ENCODE measurements around the gene GALNT18.

GALNT18 gene

DNA sequence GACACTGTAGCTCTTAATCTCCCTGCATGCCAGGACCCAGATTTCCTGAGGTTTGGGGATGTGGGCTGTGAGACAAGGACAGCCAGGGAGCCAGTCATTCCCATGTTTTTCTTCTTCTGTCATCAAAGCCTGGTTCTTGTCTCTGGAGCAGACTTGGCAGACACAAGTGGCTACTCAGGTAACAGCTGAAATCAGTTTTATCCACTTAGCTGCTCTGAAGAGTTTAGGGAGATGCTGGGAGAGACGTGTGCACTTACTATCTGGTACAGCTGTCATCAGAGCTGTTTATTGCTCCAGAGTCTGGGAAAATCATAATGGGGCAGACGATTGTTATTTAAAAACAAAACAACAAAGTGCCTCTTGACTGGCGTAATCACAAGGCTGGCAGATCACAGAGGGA, 325.4 kb downstream of the GALNT18 start:
- peak; percentile 16 to 97 (median 73) for DNase-seq

DNA sequence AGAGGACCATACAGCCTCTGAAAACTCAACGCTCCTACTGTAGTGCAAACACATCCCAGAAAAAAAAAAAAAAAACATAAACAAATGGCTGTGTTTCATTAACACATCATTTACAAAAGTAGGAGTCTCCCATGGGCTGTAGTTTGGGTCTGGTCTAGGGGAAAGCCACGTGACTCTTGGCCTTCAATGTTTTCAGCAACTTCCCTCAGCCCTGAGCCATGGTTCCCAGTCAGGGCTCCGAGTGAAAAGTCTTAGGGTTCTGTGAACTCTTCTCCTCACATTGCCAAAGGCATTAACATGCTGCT, 327.3 kb downstream of the GALNT18 start:
- no peak for DNase-seq

DNA sequence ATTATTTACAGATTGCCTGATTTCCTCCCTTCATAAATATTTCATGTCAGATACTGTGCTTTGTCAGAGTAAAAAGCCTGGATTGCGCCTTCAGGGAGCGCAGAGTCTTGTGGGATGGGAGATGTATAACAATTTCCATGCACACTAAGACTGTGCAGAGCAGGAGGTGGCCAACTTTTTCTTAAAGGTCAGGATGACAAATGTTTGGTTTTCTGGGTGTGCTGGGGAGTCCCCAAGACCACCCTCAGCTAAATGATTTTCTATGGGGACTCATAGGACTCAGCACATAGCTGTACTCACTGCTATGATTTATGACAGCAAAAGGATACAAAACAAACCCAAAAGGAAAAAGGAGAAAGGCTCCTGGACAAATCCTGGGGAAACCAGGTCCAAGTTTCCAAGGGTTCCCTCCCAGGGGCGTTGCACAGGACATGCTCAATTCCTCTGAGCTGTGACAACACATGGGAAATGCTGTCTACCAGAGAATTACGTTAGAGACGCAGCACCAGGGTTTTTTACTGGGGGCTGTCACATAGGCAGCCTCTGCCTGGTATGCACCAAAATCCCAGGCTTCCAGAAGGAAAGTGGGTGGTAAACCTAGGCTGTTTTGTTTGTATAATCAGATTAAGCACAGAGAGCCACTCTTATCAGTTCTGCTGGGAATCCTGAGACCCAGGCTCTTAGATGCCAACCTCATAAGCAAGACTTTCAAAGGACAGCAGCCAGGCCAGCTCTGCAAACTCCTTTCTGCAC, 327.8 kb downstream of the GALNT18 start:
- no peak for DNase-seq

DNA sequence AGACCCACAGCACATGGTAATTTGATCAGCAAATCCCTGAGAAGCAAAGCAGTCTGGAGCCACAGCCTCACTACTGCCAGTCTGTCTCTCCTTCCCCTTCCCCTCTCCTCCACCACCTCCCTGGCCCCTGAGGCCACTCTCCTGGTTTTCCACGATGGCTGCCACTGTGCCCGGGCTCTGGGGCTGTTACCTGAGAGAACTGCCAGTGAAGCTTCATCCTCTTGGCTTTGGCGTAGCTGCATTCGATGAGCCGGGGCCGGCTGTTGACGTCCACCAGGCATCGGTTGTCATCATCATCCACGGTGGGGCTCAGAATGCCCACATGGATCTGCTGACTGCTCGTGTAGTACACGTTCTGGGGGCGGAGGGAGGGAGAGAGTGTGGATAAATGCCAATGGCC, 329.0 kb downstream of the GALNT18 start:
- no peak for DNase-seq

DNA sequence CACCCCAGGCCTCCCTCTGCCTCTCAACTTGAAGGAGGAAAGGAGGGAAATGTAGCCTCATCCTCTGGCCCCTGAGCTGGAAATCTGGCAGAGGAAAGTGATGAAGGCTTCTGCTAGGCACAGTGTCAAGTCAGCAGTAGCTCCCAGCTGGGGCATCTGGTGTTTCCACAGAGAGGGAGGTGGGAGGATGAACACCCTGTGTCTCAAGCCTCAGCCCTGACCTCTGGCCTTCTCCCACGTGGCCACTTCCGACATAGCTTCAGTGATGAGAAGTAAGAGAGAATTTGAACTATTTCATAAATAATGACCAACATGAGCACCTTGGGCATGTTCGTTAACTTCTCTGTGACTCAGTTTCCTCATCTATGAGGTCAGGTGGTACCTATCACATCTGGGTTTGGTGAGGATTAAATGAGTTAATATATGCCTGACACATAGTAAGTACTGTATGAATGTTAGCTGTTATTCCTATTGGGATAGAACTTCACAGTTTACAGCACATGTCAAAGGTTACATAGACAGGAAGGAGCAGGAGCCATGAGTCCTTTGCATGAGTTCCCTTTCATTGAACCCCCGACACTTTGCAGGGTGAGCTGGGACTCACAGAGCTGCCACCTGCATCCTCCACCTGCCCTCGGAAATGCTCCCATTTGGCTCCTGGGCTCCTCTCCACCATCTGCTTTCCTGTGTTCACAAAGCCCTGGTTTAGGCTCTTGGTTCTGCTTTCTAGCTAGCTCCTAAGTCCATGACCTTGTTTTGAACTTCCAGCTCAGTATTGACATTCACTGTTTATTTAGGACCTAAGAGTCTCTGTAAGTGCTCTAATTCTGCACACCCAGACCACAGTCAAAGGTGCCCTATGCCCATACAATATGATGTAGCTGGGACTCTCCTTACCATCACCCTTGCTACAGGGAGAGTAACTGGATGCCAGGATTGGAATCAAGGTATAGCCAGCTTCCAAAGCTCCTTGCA, 330.5 kb downstream of the GALNT18 start:
- peak; percentile 46 to 69 (median 64) for DNase-seq

DNA sequence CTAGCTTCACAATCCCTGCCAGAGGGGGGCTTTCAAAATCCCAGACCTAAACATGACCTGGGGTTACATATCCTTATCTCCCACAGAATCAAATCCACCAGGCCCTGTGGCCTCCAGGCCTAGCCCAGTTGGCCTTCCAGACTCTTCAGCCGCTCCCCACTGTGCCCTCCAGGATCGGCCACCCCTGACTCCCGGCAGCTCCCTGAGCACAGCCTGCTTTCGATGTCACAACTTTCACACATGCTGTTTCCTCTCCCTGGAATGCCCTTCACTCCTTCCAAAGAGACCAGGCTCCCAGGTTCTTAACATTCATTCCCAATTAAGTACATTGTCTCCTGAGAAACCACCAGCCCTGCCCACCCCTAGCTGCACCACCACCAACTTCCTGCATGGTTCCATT, 331.5 kb downstream of the GALNT18 start:
- no peak for DNase-seq

DNA sequence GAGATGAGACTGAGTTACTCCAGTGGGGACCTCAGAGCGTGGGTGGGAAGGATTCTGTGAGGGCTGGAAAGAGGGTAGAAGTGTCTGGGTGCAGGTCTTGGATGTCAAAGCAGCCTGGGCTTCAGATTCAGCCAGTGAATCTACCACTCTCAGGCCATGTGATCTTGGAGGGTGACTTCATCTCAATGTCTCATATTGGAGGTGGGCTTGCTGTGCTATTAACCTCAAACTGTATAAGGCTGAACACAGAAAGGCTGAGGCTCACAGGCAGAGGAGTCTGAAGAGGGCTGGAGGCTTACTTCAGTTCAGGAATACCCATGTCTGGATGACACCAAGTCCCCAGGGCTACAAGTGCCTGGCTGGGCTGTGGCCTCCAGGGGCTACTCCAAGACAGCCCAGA, 332.1 kb downstream of the GALNT18 start:
- DNase-seq, result no peak

DNA sequence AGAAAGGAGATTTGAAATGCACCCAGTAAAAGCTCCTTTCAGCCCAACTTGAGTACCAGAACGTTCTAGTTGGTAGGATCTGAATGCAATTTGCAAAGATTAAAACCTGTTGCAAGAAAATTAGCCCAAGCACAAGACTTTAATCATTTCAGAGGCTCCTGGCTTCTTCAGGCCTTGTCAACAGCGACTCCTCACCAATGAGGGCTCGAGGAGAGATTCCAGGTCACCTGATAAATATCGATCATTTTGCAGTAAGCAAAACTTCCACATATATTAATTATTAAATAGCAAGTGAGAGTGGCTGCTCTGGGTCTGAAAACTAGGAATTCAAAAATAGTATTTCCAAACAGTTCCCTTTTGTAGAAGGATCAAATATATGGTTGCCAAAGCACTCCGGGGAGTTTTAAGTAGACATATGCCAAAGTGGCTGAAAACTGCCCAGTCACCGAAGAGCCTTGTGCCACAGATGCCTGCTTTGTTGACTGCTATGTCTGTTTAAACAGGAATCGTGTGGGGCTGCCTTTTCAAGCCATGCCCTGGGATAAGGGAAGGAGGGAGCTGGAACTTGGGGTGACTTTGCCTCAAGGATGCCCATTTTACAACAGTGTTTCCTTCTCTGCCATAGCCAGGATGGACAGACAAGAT, 332.7 kb downstream of the GALNT18 start:
- DNase-seq, result no peak

DNA sequence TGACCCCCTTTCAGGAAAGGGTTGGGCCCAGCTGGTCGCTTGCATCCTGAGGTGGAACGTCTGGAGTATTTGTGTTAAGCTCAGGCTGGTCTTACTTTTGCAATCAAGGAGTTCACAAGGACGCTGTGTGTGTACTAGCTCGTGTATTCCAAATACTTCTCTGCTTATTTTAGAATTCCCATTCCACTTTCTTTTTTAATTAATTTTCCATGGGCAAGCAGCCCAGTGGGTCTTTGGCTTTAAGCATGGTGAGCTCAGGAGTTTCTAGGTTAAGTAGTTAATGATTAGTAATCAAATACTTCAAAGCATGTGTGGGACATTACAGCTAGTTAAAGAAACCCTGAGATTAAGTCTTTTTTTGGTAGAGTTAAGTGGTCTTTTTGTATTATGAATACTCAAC, 337.3 kb downstream of the GALNT18 start:
- DNase-seq, result peak in 1 of 3 experiments; percentile 33

DNA sequence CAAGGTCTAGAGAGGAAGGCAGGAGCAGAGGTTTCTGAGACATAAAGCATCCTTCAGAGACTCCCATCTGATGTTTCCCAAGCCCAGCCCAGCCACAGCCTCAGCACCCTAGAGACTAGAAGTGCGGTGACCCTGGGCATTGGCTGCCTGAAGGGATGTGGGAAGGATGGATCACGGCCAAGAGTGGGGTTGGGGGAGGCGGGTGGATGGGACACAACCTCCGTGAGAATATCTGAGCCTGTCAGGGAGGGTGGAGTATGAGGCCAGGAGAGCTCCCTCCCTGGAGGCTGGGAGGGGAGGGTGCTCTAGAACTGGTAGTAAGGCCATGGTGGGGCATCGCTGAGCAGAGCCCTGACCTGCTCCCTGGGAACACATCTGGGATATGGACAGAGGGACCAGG, 340.2 kb downstream of the GALNT18 start:
- DNase-seq, result no peak

DNA sequence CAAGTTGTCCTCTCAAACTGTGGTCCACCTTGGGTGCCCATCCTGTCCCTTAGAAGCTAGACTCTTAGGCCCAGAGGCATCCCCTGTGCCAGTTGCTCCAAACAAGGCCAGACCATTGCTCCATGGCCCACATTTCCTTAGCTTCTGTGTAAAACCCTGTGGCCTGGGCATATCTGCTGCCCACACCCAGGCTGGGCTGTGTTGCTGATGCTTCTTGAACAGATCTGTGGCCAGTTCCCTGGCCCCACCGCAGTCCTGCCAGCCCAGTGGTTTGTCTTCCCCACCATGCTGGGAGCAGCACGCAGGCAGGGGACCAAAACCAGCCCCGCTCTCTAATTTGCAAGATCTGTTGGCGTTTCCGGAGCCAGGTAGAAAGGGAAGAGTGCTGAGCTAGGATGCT, 341.0 kb downstream of the GALNT18 start:
- no peak for DNase-seq

DNA sequence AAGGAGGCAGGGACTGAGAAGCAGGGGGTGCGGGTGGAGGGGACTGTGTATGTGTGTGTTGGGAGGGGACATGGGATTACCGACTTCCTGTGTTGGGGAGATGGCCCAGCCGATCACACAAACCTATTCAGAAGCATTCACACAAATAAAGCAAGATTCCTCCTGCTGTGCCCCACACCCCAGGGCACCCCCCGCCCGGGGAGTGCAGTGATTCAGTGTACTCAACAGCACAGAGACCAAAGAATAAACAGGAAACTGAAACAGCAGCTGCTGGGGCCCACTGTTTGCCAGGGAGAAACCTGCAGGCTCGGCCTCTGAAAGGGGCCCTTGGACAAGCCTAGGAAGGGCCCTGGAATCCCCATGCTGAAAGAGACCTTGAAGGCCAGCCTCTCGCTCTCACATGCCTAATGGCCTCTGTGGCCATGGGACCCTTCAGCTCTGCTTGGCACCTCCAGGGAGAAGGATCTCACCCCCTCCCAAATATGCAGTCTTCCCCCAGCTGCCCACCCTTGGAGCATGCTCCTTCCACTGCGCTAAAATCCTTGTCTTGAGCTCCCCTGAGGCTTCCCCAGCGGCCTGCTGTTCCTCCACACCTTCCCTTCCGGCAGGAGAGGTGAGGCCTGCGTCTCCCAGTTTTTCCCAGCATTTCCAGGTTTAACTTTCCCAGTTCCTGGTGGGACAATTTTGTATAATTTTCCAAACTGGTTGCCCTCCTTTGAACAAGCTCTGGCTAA, 341.7 kb downstream of the GALNT18 start:
- peak in 2 of 3 experiments; percentile 93 to 97 for DNase-seq

DNA sequence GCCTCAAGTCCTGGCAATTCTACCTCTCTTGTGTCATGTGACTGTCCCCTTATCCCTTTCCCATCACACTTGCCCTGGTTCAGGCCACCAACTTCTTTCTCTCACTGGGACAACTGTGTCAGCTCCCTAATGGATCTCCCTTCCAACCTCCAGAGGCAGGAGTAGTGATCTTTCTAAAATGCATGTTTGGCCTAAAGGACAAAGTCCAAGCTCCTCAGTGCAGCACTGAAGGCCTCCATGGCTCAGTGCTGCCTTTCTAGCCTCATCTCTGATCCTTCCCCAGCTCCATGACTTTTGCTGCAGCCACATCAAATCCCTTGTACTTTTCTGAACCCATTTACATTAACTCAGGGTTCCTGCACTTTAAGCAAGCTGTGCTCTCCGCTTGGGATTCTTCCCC, 349.6 kb downstream of the GALNT18 start:
- DNase-seq, result no peak

DNA sequence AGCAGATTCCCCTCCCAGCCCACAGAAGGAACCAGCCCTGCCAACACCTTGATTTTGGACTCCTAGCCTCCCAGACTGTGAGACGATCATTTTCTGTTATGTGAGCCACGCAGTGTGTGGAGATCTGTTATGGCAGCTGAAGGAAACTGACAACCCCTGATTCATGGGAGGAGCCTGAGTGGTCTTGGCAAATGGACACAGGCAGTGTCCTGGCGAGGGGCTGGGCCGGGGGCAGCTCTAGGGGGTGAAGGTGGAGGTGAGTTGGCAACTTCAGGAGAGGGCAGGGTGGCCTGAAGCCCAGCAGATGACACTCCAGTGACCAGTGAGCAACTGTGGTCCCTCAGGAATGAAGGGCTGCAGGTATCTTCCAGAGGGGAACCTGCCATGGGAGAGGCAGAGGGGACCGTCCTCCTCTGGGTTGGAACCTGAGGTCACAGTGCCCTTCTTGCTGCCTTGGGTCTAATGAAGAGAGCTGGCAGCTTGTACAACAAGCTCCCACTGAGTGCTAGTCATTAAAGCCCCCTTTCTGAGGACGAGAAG, 351.5 kb downstream of the GALNT18 start:
- DNase-seq, result no peak

DNA sequence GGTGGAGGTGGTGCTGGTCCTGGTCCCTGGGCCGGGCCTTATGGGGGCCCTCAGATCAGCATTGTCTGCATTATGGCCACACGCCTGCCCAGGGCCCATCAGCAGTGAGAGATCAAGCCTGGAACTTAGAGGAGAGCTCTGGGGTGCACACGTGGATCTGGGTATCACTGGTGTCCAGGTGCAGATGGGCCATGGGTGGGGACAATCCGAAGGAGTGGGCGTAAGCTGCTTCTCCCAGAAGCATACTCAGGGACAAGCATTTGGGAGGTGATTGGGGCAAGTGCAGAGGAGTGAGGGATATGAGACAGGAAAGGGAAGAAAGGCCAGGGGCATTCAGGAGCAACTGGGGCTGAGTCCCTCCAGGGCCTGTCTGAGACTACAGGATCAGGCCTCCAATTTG, 353.1 kb downstream of the GALNT18 start:
- DNase-seq, result no peak

DNA sequence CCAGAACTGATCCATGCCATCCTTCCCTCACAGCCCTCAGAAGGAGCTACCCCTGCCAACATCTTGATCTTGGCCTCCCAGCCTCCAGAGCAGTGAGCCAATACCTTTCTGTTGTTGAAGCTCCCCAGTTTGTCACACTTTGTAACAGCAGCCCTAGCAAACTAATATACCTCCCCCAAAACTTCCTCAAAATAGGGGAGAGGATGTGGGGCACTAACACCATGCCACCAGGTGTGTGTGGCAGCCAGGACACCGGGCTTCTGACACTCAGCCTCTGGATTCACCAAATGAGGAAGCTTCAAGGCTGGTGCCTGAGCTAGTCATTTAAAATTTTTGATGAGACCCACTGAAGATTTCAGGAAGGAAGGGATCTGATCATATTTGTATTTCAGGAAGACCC, 353.7 kb downstream of the GALNT18 start:
- no peak for DNase-seq

DNA sequence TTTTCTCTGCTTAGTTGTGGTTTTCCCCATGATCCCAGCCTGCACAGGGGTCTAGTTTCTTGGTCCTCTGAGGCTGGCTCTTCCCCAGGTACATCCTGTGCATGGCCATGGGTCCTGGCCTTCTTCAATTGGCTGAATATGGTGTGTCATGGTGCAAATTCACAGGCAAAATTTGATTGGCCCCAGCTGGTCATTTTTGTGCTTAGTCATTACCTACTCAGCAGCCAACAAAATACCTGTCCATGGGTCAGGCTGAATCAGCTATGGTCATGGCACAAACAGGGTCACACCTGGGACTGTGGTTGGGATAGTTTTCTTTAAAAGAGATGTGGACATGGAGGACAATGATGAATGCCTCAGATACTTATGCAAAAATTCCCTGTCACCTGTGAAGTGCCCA, 354.5 kb downstream of the GALNT18 start:
- DNase-seq, result no peak

DNA sequence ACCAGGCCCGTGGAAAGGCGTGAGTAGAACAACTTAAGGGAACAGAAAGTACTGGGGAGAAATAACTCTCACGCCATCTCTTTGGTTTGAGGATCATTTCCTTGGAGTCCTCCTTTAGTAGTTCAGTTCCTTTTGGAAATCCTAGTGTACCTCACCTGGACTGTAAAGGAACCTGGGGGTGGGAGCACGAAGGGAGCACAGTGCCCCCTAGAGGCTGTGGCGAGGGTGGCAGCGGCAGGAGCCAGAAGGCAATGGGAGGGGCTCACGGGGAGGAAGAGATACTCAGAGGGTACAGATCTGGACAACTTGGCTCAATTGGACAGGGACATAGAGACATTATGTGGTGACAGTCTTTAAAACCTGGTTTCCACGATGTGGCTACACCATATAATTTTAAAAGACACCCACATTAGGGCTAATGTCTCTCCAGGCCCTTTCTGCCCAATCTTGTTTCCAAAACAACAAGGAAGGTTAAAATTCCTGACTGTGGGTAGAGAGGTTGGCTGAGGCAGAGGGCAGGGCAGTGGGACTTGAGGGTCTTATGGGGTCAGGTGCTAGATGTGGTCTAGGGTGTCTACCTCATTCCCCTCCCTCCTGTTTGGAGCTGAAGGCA, 355.7 kb downstream of the GALNT18 start:
- peak; percentile 23 to 64 (median 32) for DNase-seq

DNA sequence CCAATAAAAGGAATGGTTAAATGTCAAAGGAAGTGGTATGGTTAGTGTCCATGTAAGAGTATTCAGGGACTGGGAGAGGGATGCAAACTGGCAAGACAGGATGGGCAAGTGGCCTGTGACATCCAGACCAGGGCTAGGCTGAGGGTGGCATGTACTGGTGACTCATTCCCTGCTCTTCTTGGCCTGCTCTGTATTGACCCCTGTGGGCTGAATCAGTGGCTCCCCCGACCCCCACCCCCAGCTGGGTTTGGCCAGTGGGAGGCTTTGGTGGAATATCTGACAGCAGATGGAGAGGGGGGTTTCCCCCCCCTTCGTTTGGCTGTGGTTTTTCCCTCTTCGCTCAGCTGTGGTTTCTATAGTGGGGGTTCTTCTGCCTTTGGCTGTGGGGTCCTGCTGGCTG, 356.5 kb downstream of the GALNT18 start:
- DNase-seq, result no peak

DNA sequence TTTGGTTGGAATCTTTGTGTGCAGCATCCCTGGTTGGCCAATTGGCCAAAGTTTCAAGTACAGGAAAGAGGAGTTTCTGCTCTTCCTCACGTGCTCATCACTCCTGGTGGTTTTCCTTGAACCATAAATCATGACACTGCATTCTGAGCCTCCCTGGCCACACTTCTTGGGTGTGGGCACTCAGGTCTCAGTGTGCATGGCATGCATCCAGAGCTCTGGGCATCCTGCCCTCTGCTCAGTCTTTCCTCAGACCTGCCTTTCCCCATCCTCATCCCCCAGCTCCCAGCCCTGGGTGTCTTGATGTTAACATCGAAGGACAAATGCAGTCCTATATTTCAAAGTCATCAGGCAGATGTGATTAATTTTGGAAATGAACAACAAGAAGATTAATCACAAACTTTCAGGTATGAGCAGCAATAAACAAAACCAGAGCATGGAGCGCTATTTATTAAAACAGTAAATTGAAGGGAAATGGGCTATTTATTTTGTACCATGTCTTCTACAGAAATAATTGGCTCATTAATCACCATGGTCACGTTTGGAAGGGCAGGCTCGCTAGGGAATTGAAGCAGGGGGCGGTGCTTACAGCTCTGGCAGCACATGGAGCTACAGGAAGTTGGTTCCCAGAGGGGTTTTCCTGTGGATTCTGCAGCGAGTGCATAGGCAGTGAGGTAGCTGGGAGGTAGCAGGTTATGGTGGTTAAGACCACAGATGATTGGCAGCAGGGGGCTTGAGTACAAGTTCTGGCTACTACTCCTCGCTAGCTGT, 358.4 kb downstream of the GALNT18 start:
- peak; percentile 14 to 95 (median 84) for DNase-seq

DNA sequence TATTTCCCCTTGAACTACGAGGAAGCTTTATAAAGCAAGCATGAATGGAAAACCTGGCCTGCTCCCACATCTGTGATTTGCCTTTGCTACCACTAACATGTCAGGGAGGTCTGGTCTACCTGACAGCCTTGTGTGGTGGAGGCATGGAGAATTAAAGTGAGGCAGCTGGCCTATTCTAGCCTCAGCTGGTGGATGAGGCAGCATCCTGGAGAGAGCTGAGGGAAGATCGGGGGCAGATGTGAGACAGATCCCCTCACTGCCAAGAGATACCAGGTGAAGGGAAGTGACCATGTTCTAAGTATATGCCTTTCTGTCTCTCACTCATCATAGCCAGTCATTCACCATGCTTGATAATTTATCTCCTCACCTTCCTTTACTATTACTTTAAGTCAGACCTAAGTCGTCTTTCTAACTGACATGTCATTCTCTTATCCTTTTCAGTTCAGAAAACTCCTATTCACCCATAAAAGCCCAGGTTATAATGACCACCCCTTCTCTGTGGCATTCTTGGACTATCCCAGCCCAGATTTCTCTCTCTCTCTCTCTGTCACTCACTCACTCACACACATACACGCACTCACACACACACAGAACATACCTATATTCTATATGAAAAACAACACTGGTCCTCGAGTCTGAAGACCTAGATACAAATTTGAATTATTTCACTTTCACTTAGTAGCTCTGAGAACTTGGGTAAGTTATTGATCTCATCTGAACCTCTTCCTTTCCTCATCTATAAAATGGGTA, 359.5 kb downstream of the GALNT18 start:
- no peak for DNase-seq
